SK-N-MC (cell line): Measurements from ENCODE around the gene BCL10.

Source experiments
- EZH2 ChIP-seq: fragments of 200-600 bp; sonication (generic); IDR thresholded peaks from one replicate; pipeline ENCODE4 v1.6.1; 2017; ENCODE audit warnings: antibody characterized with exemption
- POLR2AphosphoS5 ChIP-seq: IDR thresholded peaks from 2 replicates; pipeline ENCODE4 v1.6.1; 2012; ENCODE audit warnings: mild to moderate bottlenecking, low read depth, low read length, borderline replicate concordance

DNA sequence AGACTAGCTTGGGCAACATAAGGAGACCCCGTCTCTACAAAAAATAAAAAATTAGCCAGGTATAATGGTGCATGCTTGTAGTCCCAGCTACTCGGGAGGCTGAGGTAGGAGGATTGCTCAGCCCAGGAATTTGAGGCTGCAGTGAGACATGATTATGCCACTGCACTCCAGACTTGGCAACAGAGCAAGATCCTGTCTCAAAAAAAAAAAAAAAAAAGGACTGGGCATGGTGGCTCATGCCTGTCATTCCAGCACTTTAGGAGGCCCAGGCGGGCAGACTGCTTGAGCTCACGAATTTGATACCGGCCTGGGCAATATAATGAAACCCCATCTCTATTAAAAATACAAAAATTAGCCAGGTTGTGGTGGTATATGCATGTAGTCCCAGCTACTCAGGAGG, 47.3 kb upstream of the BCL10 start:
- TF ChIP-seq EZH2: no peak
- no peak for TF ChIP-seq POLR2AphosphoS5
